GM13977 (cell line): ENCODE measurements around the gene AGT.

Experiments
- DNase-seq: peaks from one replicate; pipeline ENCODE4 v3.0.0; 2012; ENCODE audit warnings: low spot score
- in situ Hi-C: fragments of 300-500 bp; cut with MboI; formaldehyde crosslinking; loops from one replicate; pipeline ENCODE4 v1.12.0; 2022; ENCODE audit warnings: low sequenced_read_pairs, low pct_unique_long_range_greater_than_20kb, mixed read lengths, inconsistent platforms; ENCODE audit not compliant: unreplicated experiment
- TF ChIP-seq, protein P1 (sequence below): IDR thresholded peaks from 2 replicates; pipeline ENCODE4 v1.5.1; 2012; ENCODE audit warnings: mild to moderate bottlenecking, control low read depth; ENCODE audit not compliant: insufficient read depth; ENCODE audit errors: extremely low read depth, missing control alignments

Gene AGT

DNA sequence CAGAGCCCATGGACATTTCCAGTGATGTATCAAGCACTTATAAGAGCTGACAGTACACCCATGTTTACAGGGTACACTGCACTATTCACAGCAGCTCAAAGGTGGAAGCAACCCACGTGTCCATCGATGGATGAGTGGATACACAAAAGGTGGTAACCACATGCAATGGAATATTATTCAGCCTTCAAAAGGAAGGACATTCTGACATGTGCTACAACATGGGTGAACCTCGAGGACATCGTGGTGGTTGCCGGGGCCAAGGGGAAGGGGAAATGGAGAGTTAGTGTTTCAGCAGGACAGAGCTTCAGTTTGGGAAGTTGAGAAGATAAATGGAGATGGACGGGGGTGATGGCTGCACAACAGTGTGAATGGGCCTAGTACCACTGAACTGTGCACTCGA, 9.1 kb downstream of the AGT start:
- in situ Hi-C loops: no loop called here
- no peak for DNase-seq
- TF ChIP-seq, protein P1, sequence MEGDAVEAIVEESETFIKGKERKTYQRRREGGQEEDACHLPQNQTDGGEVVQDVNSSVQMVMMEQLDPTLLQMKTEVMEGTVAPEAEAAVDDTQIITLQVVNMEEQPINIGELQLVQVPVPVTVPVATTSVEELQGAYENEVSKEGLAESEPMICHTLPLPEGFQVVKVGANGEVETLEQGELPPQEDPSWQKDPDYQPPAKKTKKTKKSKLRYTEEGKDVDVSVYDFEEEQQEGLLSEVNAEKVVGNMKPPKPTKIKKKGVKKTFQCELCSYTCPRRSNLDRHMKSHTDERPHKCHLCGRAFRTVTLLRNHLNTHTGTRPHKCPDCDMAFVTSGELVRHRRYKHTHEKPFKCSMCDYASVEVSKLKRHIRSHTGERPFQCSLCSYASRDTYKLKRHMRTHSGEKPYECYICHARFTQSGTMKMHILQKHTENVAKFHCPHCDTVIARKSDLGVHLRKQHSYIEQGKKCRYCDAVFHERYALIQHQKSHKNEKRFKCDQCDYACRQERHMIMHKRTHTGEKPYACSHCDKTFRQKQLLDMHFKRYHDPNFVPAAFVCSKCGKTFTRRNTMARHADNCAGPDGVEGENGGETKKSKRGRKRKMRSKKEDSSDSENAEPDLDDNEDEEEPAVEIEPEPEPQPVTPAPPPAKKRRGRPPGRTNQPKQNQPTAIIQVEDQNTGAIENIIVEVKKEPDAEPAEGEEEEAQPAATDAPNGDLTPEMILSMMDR: no peak

DNA sequence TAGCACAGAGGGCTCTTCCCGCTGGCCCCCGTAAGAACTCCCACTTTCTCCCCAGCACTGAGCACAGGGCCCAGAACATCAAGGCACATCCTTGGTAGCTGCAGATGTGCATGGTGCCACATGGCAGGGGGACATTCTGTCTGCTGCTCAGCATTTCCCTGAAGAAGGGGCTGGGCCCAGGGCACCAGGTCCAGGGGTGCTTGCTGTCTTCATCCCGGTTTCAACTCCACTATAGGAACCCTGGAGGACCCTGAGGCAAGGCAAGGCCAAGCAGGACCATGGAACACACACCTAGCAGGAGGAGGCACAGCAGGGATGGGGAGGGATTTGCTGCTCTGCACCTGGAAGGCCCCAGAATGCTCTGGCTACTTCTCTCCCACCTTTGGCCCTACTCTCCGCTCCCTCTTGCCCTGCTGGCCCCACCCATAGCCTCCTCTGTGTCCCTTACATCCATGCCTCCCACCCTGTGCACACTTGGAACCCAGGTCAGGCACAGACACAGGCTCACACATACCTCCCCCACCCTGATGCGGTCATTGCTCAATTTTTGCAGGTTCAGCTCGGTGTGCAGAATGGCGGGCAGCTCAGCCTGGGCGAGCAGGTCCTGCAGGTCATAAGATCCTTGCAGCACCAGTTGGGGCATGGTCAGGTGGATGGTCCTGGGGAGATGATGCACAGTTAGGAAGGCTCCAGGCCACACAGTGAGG, 10.1 kb downstream of the AGT start:
- DNase-seq: no peak
- in situ Hi-C loops: no loop called here
- TF ChIP-seq, protein P1: no peak

DNA sequence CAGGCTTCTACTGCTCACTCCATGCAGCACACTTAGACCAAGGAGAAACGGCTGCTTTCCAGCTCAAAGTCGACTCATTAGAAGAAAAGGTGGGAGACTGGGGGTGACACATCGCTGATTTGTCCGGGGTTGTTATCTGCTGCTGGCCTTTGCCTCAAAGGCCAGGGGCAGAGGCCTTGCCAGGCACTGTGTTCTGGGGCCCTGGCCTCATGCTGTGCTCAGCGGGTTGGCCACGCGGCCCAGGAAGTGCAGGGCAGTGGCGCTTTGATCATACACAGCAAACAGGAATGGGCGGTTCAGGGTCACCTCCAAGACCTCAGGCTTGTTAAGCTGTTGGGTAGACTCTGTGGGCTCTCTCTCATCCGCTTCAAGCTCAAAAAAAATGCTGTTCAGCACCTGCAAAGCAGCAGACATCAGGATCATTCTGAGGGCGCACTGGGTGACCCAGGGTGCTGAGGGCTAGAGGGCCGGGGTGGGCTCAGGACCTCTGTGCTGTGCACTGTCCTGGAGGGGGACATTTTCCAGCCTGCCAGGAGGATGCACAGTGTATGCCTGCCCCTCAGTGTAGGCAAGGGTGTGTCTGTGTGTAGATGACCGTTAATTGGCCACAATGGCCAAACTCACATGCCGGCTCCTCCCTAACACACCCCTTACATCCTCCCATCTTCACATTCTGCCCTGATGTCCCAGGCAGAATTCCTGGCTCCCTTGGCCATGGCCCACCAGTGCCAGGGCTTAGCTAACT, 10.8 kb downstream of the AGT start:
- in situ Hi-C loops: no loop called here
- no peak for DNase-seq
- TF ChIP-seq, protein P1: no peak

DNA sequence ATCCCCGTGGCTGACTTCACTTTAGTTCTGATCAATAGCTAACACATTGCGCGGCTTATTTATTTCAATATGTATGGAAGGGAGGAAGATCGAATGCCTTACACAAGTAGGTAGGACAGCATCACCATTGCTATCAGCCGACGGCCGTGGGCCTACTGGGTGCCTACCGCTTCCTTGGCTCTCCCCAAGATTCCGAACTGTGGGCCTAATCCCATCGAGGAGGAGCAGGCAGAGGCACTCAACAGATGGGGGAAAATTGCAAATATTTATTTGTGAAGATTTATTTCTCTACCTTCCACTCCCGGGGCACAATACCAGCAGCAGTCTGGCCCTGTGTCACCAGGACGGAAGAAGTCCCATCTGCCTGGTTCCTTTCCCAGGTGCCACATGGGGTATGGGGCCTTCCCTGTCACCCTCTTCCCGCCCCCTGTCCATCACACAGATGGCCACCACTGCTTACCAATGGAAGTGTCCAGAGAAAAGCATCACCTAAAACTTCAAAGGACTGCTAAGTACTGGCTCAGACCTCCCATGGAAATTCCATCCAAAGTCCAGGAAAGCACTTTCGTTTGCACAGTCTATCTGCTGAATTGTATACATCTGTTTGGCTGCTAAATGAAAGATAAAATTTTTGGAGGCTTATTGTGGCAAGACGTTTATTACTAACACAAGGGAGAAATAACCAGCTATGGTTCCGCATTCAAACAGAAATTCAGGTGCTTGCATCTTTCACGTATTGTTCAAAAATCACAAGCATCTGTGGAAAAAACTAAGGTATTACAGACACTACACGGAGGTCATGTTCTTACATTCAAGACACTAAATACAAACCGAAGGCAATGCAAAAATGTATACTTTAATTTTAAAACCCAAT, 11.8 kb downstream of the AGT start:
- TF ChIP-seq, protein P1: no peak
- in situ Hi-C loops: no loop called here

DNA sequence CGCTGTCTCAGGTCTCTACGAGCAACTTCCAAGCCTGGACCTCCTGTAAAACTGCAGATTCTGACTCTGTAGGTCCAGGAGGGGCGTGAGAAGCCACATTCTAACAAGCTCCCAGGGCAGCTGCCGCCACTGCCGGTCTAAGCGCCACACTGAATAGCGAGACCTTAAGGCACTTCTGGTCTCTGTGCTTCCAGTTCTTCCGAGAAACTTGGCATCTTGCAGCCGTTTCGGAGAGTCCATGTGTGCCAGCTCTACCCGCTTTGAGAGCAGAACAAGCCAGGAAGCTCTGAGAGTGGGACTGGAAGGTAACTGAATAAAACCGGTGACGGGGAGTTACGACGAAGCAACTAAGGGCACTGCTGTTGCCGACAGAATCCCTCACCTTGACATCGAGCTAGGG, 12.5 kb downstream of the AGT start:
- TF ChIP-seq, protein P1: no peak
- in situ Hi-C loops: no loop called here
- no peak for DNase-seq

More for the DNA sequence above, 11.8 kb downstream of the AGT start:
- no peak for DNase-seq

DNA sequence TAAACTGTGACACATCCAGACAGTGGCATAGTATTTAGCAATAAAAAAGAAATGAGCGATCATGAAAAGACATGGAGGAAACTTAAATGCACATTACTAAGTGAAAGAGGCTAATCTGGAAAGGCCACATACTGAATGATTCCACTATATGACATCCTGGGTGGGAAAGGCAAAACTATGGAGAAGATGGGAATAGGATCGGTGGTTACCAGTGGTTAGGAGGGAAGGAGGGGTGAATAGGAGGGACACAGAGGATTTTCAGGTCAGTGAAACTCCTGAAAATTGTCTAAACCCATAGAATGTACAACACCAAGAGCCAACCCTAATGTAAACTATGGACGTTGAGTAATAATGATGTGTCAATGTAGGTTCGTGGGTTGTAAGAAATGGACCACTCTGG, 13.8 kb downstream of the AGT start:
- no peak for DNase-seq
- in situ Hi-C loops: no loop called here

More for the DNA sequence above, 13.8 kb downstream of the AGT start:
- TF ChIP-seq, protein P1: no peak
